ENCODE results near the gene MEGF10. TPM values are rescaled to one million over a fixed set of nuclear protein-coding genes. Genes with fewer than 3 reads are reported as not detected.

MEGF10 gene
- total and polyA plus RNA-seq, 2 of the 8 experiments (the other 6 are each of a cell fraction or from before 2014, with no cell fraction given), result 38.2 to 53.1 TPM

DNA sequence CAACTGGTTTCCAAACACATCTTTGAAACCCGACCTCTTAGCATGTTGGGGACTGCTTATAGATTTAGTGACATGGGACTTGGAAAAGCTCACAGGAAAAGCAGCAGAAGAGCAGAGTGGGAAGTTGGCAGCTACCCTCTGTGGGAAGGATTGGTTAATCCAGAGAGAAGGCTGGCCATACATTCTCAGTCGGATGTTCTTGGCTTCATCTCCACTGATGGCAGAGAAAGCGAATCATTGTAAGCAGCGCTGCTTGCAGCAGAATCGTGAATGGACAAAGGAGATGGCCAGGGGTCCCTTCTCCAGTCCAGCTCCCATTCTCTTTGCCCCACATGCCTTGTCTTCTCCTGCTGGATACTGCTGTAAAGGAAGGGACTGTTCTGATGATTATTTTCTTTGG, 62.7 kb downstream of the MEGF10 start:
- H4K8ac ChIP-seq (ENCODE audit: extremely low read depth, insufficient read depth, low read length), result no peak overlapping the region
- ChIA-PET POLR2A (ENCODE audit: partially characterized antibody) (no interaction called here), CTCF (ENCODE audit: partially characterized antibody) (interaction anchor here (1.4 to 2.0 kb wide), 2 partner anchors 28 to 38 kb away, joined by 3 to 5 read pairs; no protein-coding TSS in a partner anchor)
- H3K4me3 ChIP-seq (ENCODE audit: extremely low read depth in 1 of 4, insufficient read depth in 2 of 4, low read depth in 3 of 4, low read length in 4 of 4), result no peak overlapping the region
- no peaks in the 10 kb centered on the region for H3K79me1 ChIP-seq (ENCODE audit: low read depth, low read length)
- peaks cover 0 to 4% of the 10 kb centered on the region in 2 experiments; a peak in 2 of 4 replicates for H3K79me2 ChIP-seq (ENCODE audit: control insufficient read depth in 1 of 2, insufficient read depth in 2 of 2, low read length in 2 of 2)
- no peak overlapping the region for H3K4ac ChIP-seq (replicated peaks; ENCODE audit: insufficient read length, low read depth, low read length)
- no peak overlapping the region for H3K23ac ChIP-seq (ENCODE audit: insufficient read length)
- no peak overlapping the region for H4K5ac ChIP-seq (ENCODE audit: insufficient read length, low read depth, low read length)
- WGBS, 2 experiments (ENCODE audit: extremely low coverage in 1 of 2, insufficient coverage in 1 of 2, insufficient read length in 1 of 2, insufficient replicate concordance in 2 of 2, low coverage in 1 of 2, low lambda C conversion rate in 2 of 2, missing lambda C conversion rate in 1 of 2), result 95% methylated on average over 5 of the region's 5 CpGs; no CpG with 5 or more reads in 1 of the 2 experiments
- TF ChIP-seq KDM4A (IDR thresholded peaks at IDR 0.05; ENCODE audit: low read depth, low read length, severe bottlenecking) (no peak), POU5F1 (IDR thresholded peaks at IDR 0.05; ENCODE audit: low read depth, low read length) (no peak), ZNF274 (IDR thresholded peaks at IDR 0.05; ENCODE audit: borderline replicate concordance, extremely low read depth, low read length) (no peak), RAD21 (IDR thresholded peaks at IDR 0.05 in 1 of 2, conservative IDR thresholded peaks at IDR 0.05 in 1 of 2; ENCODE audit: low read depth in 2 of 2, low read length in 2 of 2) (no peak), RFX5 (IDR thresholded peaks at IDR 0.05; ENCODE audit: borderline replicate concordance, low read depth, low read length) (no peak)
- TF ChIP-seq, protein P1, sequence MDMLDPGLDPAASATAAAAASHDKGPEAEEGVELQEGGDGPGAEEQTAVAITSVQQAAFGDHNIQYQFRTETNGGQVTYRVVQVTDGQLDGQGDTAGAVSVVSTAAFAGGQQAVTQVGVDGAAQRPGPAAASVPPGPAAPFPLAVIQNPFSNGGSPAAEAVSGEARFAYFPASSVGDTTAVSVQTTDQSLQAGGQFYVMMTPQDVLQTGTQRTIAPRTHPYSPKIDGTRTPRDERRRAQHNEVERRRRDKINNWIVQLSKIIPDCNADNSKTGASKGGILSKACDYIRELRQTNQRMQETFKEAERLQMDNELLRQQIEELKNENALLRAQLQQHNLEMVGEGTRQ (IDR thresholded peaks at IDR 0.05; ENCODE audit: low read length), result no peak
- no peak overlapping the region for H3K56ac ChIP-seq (replicated peaks; ENCODE audit: insufficient read length, low read depth, low read length)
- no peak overlapping the region for H3K14ac ChIP-seq (ENCODE audit: insufficient read length)
- no peaks in the 10 kb centered on the region for H3K9me3 ChIP-seq (ENCODE audit: insufficient read depth in 2 of 2, low read depth in 1 of 2, low read length in 1 of 2)
- FAIRE-seq, result no peak
- H4K91ac ChIP-seq (replicated peaks; ENCODE audit: insufficient read length, low read length), result no peak overlapping the region
- H3K18ac ChIP-seq (ENCODE audit: extremely low read depth, low read length), result no peak overlapping the region
- H2AK5ac ChIP-seq (ENCODE audit: low read depth, low read length), result no peak overlapping the region
- no peak overlapping the region for H2BK20ac ChIP-seq (ENCODE audit: low read length)
- no peak overlapping the region for H2AFZ ChIP-seq (ENCODE audit: low read length)
- no peaks in the 10 kb centered on the region for H4K20me1 ChIP-seq (replicated peaks in 1 of 2; ENCODE audit: control insufficient read depth in 1 of 2, insufficient read depth in 2 of 2, low read length in 2 of 2)
- H3K36me3 ChIP-seq (ENCODE audit: control insufficient read depth in 2 of 4, insufficient read depth in 4 of 4, low read length in 3 of 4), result peaks cover 0 to 2% (median 0%) of the 10 kb centered on the region in 4 experiments; a peak in 1 of 8 replicates
- no peak for DNase-seq (ENCODE audit: low read depth in 1 of 2, low spot score in 2 of 2)
- H3K23me2 ChIP-seq (ENCODE audit: low read depth, low read length), result no peaks in the 10 kb centered on the region
- no peak overlapping the region for H2BK12ac ChIP-seq (ENCODE audit: low read depth, low read length)
- H2BK120ac ChIP-seq (replicated peaks; ENCODE audit: low read depth, low read length), result no peak overlapping the region
- no peak overlapping the region for H3K27ac ChIP-seq (ENCODE audit: low read depth, low read length)
- peaks cover 0 to 9% (median 1%) of the 10 kb centered on the region in 4 experiments; a peak in 1 of 7 replicates for H3K4me1 ChIP-seq (replicated peaks in 1 of 4; ENCODE audit: control insufficient read depth in 3 of 4, insufficient read depth in 4 of 4, low read length in 3 of 4)
- H2BK5ac ChIP-seq (ENCODE audit: low read depth, low read length), result no peak overlapping the region
- H3K9ac ChIP-seq (replicated peaks in 1 of 4; ENCODE audit: extremely low read depth in 1 of 4, low read depth in 3 of 4, low read length in 3 of 4), result no peak overlapping the region
- no peaks in the 10 kb centered on the region for H3K27me3 ChIP-seq (replicated peaks in 1 of 4; ENCODE audit: control insufficient read depth in 3 of 4, extremely low read depth in 1 of 4, insufficient read depth in 3 of 4, low read length in 3 of 4)
- no peak overlapping the region for H3K4me2 ChIP-seq (ENCODE audit: insufficient read depth in 1 of 2, low read depth in 2 of 2, low read length in 2 of 2)
- H2BK15ac ChIP-seq (ENCODE audit: low read length), result no peak overlapping the region

Measured in H1 (cell line).